Activated CD8-positive, alpha-beta T cell treated with anti-CD3 and anti-CD28 coated beads for 36 hours (primary cell): ENCODE measurements around the gene ACP3. TPM values are rescaled to one million over a fixed set of nuclear protein-coding genes. Genes with fewer than 3 reads are reported as not detected.

ENCODE experiments used
- ATAC-seq: fragments of 200-7000 bp; cut with Tn5 transposase; one replicate; pipeline ENCODE4 v1.10.0; 2021; ENCODE audit warnings: mild to moderate bottlenecking, moderate library complexity
- CTCF ChIA-PET: fragments of 350-600 bp; sonication (Branson Sonifier 250); formaldehyde crosslinking; loops from one replicate; lab custom pipeline; 2021; ENCODE audit warnings: antibody characterized with exemption; lab: Charles Lee
- POLR2A ChIA-PET: fragments of 350-600 bp; sonication (Branson Sonifier 250); formaldehyde crosslinking; loops from one replicate; lab custom pipeline; 2021; ENCODE audit warnings: antibody characterized with exemption; lab: Charles Lee
- DNase-seq: peaks from one replicate; pipeline ENCODE4 v3.0.0-alpha.2; 2020
- H3K27ac Mint-ChIP-seq: one replicate; pipeline ENCODE4 v1.8.0; 2021; ENCODE audit warnings: mild to moderate bottlenecking, mixed read lengths
- H3K27me3 Mint-ChIP-seq: one replicate; pipeline ENCODE4 v1.8.0; 2021; ENCODE audit warnings: mixed read lengths
- H3K36me3 Mint-ChIP-seq: one replicate; pipeline ENCODE4 v1.8.0; 2021; ENCODE audit warnings: low read depth, mixed read lengths
- H3K4me1 Mint-ChIP-seq: one replicate; pipeline ENCODE4 v1.8.0; 2021; ENCODE audit warnings: low read depth, mixed read lengths
- H3K4me3 Mint-ChIP-seq: one replicate; pipeline ENCODE4 v1.8.0; 2021; ENCODE audit warnings: mild to moderate bottlenecking, moderate library complexity, mixed read lengths
- H3K9me3 Mint-ChIP-seq: one replicate; pipeline ENCODE4 v1.8.0; 2021; ENCODE audit warnings: mixed read lengths
- intact Hi-C: fragments of 100-400 bp; cut with micrococcal nuclease; formaldehyde crosslinking; loops from one replicate; pipeline ENCODE4 v1.10.0; 2022
- total RNA-seq, 2 experiments: library from RNA; stranded (reverse); gene quantifications; one replicate each; pipeline ENCODE4 v1.2.3, GENCODE V29; 2021
- TF ChIP-seq, protein P1 (sequence below): fragments of 200-600 bp; IDR thresholded peaks from one replicate; pipeline ENCODE4 v1.8.0; 2022; ENCODE audit warnings: antibody characterized with exemption, mild to moderate bottlenecking

The ACP3 gene, protein sequence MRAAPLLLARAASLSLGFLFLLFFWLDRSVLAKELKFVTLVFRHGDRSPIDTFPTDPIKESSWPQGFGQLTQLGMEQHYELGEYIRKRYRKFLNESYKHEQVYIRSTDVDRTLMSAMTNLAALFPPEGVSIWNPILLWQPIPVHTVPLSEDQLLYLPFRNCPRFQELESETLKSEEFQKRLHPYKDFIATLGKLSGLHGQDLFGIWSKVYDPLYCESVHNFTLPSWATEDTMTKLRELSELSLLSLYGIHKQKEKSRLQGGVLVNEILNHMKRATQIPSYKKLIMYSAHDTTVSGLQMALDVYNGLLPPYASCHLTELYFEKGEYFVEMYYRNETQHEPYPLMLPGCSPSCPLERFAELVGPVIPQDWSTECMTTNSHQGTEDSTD
- total RNA-seq, result not detected

DNA sequence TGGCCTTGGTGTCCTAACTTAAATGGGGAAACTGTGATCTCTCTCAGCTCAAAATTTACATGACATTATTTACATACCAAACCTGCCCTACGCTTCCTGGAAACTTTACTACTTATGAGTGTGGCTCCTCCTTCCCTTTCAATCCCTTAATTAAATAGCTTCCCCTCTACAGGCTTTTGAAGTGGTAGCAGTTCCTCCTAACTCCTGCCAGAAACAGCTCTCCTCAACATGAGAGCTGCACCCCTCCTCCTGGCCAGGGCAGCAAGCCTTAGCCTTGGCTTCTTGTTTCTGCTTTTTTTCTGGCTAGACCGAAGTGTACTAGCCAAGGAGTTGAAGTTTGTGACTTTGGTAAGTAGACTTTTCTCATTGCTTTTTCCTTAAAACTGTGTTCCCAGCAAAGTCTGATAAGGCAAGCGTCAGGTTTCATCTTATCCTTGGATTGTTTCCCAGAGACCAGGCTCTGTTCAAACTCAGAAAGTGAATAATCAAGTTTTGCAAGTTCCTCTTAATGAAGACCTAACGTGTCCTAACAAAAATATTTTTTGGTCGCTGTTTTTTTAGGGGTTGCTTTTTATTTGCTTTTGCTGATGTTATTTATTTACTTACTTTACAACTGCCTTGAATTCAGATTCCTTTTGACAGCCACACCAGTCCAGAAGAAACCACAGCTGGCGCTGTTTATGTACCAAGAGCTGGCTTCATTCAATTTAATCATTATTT lies at the start of gene ACP3:
ACP3 (plus strand) TSS at position 179 of the 720 bp plus-strand sequence; CDS start at position 229, 50 bp downstream.
- Mint-ChIP-seq H3K36me3 (no peaks in the 10 kb centered on the region), H3K4me3 (no peak within 1 kb of the TSS), H3K4me1 (no peaks in the 10 kb centered on the region), H3K27ac (no peak within 1 kb of the TSS), H3K27me3 (peaks cover 4% of the 10 kb centered on the region), H3K9me3 (no peaks in the 10 kb centered on the region)
- TF ChIP-seq, protein P1, sequence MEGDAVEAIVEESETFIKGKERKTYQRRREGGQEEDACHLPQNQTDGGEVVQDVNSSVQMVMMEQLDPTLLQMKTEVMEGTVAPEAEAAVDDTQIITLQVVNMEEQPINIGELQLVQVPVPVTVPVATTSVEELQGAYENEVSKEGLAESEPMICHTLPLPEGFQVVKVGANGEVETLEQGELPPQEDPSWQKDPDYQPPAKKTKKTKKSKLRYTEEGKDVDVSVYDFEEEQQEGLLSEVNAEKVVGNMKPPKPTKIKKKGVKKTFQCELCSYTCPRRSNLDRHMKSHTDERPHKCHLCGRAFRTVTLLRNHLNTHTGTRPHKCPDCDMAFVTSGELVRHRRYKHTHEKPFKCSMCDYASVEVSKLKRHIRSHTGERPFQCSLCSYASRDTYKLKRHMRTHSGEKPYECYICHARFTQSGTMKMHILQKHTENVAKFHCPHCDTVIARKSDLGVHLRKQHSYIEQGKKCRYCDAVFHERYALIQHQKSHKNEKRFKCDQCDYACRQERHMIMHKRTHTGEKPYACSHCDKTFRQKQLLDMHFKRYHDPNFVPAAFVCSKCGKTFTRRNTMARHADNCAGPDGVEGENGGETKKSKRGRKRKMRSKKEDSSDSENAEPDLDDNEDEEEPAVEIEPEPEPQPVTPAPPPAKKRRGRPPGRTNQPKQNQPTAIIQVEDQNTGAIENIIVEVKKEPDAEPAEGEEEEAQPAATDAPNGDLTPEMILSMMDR, result no peak
- intact Hi-C loops, result no loop called here
- DNase-seq, result no peak
- no peak for ATAC-seq
- POLR2A ChIA-PET, result no interaction called here
- CTCF ChIA-PET, result no interaction called here

DNA sequence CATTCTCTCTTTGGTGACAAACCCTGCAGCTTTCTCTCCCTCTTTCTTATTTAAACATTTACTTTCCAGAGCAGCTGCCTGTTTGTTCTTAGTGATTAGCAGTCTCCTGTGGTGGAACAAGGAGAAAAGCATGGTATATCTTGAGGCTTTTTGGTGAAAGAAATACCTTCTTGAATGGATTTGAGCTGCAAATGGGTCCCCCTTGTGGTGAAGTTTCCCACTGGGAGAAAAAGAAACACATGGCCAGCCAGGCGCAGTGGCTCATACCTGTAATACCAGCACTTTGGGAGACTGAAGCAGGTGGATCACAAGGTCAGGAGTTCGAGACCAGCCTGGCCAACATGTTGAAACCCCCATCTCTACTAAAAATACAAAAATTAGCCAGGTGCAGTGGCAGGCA lies 48.3 kb upstream of the ACP3 start:
- Mint-ChIP-seq H3K9me3 (no peaks in the 10 kb centered on the region), H3K4me3 (no peak overlapping the region), H3K27ac (no peak overlapping the region), H3K4me1 (no peaks in the 10 kb centered on the region), H3K36me3 (no peaks in the 10 kb centered on the region), H3K27me3 (peaks cover 1% of the 10 kb centered on the region)
- TF ChIP-seq, protein P1, result no peak
- ChIA-PET POLR2A (no interaction called here), CTCF (interaction anchor here (1.0 to 1.5 kb wide), 2 partner anchors 13 to 74 kb away, joined by 3 to 5 read pairs; no protein-coding TSS in a partner anchor)
- DNase-seq (peak; percentile 2), ATAC-seq (no peak)
- intact Hi-C loops, result no loop called here

DNA sequence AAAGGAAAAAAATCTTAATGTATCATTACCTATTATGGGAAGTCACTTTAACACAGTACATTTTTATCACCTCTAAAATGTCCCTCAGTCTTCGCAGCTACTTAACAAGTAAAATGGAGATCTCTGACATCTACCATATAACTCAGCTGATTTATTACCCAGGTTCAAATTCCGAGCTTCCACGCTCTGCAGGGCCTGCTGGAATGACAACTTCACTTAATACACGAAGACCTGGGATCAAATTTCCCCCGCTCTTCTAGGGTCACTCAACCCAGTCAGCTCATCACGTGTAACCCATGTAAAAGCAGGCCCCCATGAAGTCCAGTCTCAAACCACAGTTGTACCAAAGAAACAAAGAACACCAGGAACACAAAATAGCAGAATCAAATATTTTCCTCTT lies 44.2 kb upstream of the ACP3 start:
- Mint-ChIP-seq H3K9me3 (peaks cover 10% of the 10 kb centered on the region), H3K4me3 (no peak overlapping the region), H3K27ac (no peak overlapping the region), H3K36me3 (no peaks in the 10 kb centered on the region), H3K27me3 (no peaks in the 10 kb centered on the region), H3K4me1 (no peaks in the 10 kb centered on the region)
- ATAC-seq (no peak), DNase-seq (no peak)
- POLR2A ChIA-PET, result no interaction called here
- TF ChIP-seq, protein P1, result no peak
- intact Hi-C loops, result no loop called here
- CTCF ChIA-PET, result no interaction called here

DNA sequence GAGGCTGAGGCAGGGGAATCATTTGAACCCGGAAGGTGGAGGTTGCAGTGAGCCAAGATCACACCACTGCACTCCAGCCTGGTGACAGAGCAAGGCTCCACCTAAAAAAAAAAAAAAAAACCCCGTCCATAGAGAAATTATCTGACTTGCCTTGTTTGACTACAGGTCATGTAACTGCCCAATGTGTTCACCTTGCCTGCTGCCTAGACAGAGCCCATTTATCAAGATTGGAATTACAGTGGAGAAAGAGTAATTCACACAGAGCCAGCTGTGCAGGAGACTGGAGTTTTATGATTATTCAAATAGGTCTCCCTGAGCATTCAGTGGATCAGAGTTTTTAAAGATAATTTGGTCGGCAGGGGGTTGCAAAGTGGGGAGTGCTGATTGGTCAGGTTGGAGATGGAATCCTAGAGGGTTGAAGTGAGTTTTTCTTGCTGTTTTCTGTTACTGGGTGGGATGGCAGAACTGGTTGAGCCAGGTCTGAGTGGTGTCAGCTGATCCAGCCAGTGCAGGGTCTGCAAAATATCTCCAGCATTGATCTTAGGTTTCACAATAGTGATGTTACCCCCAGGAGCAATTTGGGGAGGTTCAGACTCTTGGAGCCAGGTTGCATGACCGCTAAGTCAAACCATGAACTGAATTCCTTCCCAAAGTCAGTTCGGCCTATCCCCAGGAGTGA lies 40.8 kb upstream of the ACP3 start:
- TF ChIP-seq, protein P1, result no peak
- Mint-ChIP-seq H3K27me3 (no peaks in the 10 kb centered on the region), H3K36me3 (no peaks in the 10 kb centered on the region), H3K27ac (no peak overlapping the region), H3K4me1 (no peaks in the 10 kb centered on the region), H3K9me3 (peaks cover 11% of the 10 kb centered on the region), H3K4me3 (no peak overlapping the region)
- CTCF ChIA-PET, result no interaction called here
- no peak for DNase-seq
- intact Hi-C loops, result no loop called here
- no peak for ATAC-seq
- POLR2A ChIA-PET, result no interaction called here
